Measurements from ENCODE around the gene CHADL. TPM values are rescaled to one million over a fixed set of nuclear protein-coding genes. Genes with fewer than 3 reads are reported as not detected.
"Not testable (repeated sequence)": the region's sequence is repeated elsewhere in the genome, so short reads cannot be mapped to it uniquely, and the experiment has no call there.

Gene CHADL
- total RNA-seq, 2 donors from 2014 or later, result 0.61 to 2.6 TPM

DNA sequence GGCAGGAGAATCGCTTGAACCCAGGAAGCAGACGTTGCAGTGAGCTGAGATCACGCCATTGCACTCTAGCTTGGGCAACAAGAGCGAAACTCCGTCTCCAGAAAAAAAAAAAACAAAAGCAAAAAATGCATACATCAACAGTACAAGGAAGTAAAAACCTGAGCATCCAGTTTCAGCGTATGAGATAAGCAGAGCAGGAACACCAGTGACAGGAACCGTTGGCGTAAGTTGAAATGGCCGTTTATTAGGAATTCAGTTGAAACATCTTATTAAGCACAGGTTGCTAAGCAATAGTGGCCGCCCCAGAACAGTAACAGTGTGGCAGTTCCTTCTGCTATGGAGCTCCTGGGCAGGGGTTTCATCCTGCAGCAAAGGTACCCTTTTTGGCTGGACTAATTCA lies 39.6 kb downstream of the CHADL start:
- DNase-seq, result no peak
- intact Hi-C loops (cut with DNase I, micrococcal nuclease), result no loop called here
- ATAC-seq, result no peak

DNA sequence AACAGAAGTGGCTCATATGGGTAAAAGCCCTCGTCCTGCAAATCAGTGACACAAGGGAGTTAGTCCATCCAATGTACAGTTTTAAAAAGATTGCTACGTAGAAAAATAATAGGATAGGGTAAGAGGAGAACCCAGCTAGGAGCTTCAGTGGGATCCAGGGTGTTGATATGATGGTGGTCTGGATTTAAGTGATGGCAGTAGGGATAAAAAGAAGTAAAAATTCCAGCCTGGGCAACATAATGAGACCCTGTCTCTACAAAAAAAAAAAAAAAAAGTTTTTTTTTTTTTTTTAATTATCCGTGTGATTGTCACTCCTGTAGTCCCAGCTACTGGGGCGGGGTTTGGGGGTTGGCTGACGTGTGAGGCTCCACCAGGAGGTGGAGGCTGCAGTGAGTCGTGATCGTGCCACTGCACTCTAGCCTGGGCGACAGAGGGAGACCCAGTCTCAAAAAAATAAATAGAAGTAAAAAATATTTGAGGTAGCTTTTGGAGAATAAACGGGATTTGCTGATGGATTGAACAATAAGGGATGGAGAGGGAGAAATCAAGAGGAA lies 42.6 kb downstream of the CHADL start:
- peak; percentile 62 for ATAC-seq
- intact Hi-C loops (cut with DNase I, micrococcal nuclease), result no loop called here
- DNase-seq, result peak; percentile 56 to 60

DNA sequence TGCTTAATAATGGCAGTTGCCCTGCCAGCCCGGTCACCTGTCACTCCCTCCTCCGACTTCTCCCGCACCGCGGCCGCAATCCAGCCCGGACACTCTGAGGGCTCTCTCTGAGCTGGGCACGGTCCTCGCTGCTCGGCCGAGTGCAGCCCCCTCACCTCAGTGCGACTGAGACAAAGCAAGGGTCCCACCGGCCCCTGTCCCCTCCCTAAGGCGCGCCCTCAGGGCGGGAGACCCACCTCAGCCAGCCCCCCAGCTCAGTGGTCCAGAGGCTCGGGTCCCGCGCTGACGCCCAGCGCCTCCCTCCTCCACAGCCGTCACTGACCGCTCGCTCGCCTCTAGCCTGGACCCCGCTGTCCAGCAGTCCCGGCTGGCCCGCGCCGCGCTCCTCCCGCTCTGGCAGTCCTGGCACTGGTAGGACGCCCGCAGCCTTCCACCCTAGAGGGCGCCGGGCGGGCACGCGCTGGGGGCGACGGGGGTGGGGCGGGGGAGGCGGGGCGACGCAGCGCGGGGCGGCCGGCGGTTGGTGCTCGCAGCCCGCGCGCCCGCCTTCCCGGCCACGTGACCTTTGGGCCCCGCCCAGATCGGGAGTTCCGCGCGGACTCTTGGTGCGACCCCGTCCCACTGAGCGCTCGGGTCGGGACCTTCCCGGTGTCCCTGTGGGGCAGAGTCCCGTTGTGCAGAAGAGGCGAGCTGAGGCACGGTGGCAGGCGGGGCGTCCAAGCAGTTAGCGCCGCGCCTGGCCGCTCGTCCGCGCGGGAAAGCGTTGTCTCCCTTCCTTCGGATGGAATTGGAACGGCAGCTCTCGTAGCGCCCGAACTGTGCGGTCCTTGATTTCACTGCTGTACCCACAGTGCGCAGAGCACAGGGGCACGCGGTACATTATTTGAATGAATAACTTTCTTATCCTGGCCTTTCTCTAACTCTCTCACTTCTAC lies 43.4 kb downstream of the CHADL start:
- DNase-seq (peak; percentile 80 to 89), ATAC-seq (peak; percentile 89)
- intact Hi-C loops (cut with DNase I, micrococcal nuclease), result no loop called here

DNA sequence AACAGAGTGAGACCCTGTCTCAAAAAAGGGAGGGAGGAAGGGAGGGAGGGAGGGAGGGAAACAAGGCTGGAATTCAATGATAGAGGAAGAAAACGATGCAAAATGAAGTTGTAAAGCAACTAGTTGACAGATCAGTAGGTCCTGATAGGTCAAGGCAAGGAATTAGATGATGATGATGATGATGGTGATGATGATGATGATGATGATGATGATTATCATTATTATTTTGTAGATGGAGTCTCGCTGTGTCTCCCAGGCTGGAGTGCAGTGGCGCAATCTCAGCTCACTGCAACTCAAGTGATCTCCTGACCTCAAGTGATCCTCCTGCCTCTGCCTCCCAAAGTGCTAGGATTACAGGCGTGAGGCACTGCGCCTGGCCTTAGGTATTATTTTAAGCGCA lies 46.9 kb downstream of the CHADL start:
- no peak for DNase-seq
- intact Hi-C loops (cut with DNase I, micrococcal nuclease), result no loop called here
- ATAC-seq, result no peak

DNA sequence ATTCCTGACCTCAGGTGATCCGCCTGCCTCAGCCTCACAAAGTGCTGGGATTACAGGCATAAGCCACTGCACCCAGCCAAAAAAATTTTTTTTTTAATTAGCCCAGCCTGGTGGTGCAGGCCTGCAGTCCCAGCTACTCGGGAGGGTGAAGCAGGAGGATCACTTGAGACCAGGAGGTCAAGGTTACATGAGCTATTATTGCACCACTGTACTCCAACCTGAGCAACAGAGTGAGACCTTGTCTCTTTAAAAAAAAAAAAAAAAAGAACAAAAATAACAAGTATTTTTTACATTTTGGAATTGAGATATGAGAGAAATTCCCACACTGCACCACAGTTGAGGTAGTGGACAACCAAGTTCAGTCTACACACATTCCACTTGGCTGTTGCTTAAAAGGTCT lies 49.3 kb downstream of the CHADL start:
- intact Hi-C loops (cut with DNase I, micrococcal nuclease), result no loop called here
- ATAC-seq (no peak), DNase-seq (no peak)

DNA sequence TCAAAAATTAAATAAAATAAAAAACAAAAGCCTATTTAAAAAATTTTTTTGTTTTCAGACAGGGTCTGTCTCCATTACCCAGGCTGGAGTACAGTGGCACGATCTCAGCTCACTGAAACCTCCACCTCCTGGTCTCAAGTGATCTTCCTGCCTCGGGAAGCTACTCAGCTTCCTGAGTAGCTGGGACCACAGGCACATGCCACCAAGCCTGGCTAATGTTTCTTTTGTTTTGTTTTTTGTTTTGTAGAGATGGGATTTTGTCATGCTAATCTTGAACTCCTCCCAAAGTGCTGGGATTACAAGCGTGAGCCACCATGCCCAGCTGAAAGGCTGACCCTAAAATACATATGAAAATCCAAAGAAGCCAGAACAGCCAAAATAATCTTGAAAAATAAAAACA lies 56.1 kb downstream of the CHADL start:
- DNase-seq, result no peak
- intact Hi-C loops (cut with DNase I, micrococcal nuclease), result no loop called here
- no peak for ATAC-seq

DNA sequence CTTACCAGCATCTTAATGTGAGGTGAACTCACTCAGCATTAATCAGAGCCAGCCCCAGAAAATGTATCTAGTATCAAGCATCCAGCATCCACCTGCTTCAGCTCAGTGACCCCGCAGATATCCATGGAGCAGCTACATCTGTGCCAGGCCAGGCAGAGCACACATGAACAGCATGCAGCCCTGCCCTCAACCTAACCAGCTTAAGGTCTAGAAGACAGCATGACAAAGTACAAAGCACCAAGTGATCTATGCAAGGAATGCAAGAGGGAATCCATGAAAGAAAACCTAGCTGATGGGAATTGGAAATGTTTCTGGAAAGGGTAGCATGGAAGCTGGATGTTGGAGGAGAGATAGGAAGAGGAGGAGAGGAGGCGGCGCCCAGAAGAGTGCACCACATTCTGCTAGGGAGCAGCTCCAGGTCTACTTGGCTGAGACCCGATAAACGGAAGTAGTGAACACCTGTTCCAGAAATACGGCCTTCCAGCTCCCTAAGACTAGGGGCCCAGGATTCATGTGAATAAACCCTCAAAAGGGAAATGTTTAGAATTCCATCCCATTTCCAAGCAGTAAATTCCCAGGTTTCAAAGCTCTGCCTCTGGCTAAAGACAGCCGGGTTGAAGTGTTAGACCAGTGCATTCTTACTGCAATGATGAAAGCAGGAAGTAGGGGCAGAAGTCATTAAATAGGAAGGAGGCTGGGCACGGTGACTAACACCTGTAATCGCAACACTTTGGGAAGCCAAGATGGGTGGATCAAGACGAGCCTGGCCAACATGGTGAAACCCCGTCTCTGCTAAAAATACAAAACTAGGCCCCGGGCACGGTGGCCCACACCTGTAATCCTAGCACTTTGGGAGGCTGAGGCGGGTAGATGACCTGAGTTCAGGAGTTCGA lies 59.1 kb downstream of the CHADL start:
- ATAC-seq, result peak; percentile 84
- DNase-seq, result peak in 1 of 2 donors; percentile 28
- intact Hi-C loops (cut with DNase I, micrococcal nuclease), result no loop called here

DNA sequence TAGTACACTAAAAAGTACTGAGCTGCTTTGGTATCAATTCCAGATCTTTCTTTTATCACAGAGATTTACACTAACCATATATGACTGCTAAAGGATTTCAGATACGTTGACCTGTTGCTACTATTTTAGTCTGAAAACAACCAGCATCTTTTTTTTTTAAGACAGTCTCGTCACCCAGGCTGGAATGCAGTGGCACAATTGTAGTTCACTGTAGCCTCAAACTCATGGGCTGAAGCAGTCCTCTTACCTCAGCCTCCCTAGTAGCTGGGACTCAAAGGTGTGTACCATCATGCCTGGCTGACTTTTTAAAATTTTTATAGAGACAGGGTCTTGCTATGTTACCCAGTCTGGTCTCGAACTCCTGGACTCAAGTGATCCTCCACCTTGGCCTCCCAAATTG lies 59.8 kb downstream of the CHADL start:
- DNase-seq (no peak), ATAC-seq (no peak)
- intact Hi-C loops (cut with DNase I, micrococcal nuclease), result no loop called here

DNA sequence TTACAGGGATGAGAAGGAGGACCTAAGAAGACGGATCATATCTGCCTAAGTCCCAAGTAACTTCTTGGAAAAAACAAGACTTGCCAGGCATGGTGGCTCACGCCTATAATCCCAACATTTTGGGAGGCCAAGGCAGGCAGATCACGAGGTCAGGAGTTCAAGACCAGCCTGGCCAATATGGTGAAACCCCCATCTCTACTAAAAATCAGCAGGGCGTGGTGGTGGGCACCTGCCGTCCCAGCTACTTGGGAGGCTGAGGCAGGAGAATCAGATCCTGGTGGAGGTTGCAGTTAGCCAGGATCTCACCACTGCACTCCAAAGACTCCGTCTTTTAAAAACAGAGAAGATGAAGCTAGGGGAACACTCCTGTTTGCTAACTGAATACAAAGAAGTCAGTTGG lies 60.4 kb downstream of the CHADL start:
- ATAC-seq; intact Hi-C loops (cut with DNase I, micrococcal nuclease); DNase-seq: not testable (repeated sequence)

Small RNA genes lying within 50 kb of the gene (microRNA-seq; reads per million reads assigned to microRNA genes)
- 0 reads per million in 2 donors for gene MIR6889

Other genes starting within 250 kb of the CHADL start
- gene EP300, start 148.3 kb downstream of the CHADL start, total RNA-seq, result 10 to 100 TPM; 63.0 to 67.6 TPM
- gene L3MBTL2, start 35.6 kb downstream of the CHADL start, total RNA-seq, result 10 to 100 TPM; 16.1 to 18.9 TPM
- 10 to 100 TPM; 28.4 to 35.1 TPM for gene RANGAP1, start 45.3 kb upstream of the CHADL start, total RNA-seq
- gene ZC3H7B, start 60.6 kb upstream of the CHADL start, total RNA-seq, result 10 to 100 TPM; 35.3 to 38.8 TPM
- gene TEF, start 141.0 kb upstream of the CHADL start, total RNA-seq, result 10 to 100 TPM; 19.6 to 30.9 TPM
- 10 to 100 TPM; 57.5 to 66.7 TPM for gene TOB2, start 205.9 kb upstream of the CHADL start, total RNA-seq
- 10 to 100 TPM; 32.1 to 35.3 TPM for gene PHF5A, start 227.8 kb upstream of the CHADL start, total RNA-seq
- gene ACO2, start 228.2 kb upstream of the CHADL start, total RNA-seq, result 100 to 1,000 TPM; 271 to 289 TPM

Data from left colon (tissue), 2 donors.